Fibroblast of lung (primary cell): ENCODE data around the gene DIPK1B. TPM values are rescaled to one million over a fixed set of nuclear protein-coding genes. Genes with fewer than 3 reads are reported as not detected.

Source experiments
- DNase-seq, 2 donors: peaks; one replicate each; pipeline versions ENCODE4 v3.0.0 to v3.0.0-alpha.2; 2010; ENCODE audit warnings: low read depth in 2 of 2
- H2AFZ ChIP-seq: 2 replicates; pipeline ENCODE4 v1.5.1; 2012; ENCODE audit warnings: low read length, control low read depth, inconsistent platforms
- H3K27ac ChIP-seq: 2 replicates; pipeline ENCODE4 v1.5.1; 2011; ENCODE audit warnings: low read length, control low read depth; ENCODE audit not compliant: insufficient read depth
- H3K27me3 ChIP-seq: 2 replicates; pipeline ENCODE4 v1.5.1; 2011; ENCODE audit warnings: mild to moderate bottlenecking, low read length; ENCODE audit not compliant: control insufficient read depth, insufficient read depth
- H3K36me3 ChIP-seq: 2 replicates; pipeline ENCODE4 v1.5.1; 2011; ENCODE audit warnings: low read length; ENCODE audit not compliant: control insufficient read depth, insufficient read depth
- H3K4me1 ChIP-seq: 2 replicates; pipeline ENCODE4 v1.5.1; 2011; ENCODE audit warnings: low read length; ENCODE audit not compliant: control insufficient read depth, insufficient read depth; ENCODE audit errors: extremely low read depth
- H3K4me2 ChIP-seq: 2 replicates; pipeline ENCODE4 v1.5.1; 2011; ENCODE audit warnings: low read length, control low read depth; ENCODE audit not compliant: insufficient read depth; ENCODE audit errors: extremely low read depth
- H3K4me3 ChIP-seq, 4 experiments: fragments of 200-600 bp in 1 of 4; sonication (generic) in 1 of 4; replicated peaks in 1 of 4; 2 replicates each; pipeline ENCODE4 v1.5.1; 2011 to 2016; ENCODE audit warnings: low read length in 4 of 4, low read depth in 3 of 4, mild to moderate bottlenecking in 3 of 4, control low read depth in 2 of 4, inconsistent platforms in 1 of 4, mixed read lengths in 1 of 4; ENCODE audit not compliant: insufficient read depth in 1 of 4; ENCODE audit errors: control extremely low read depth in 1 of 4
- H3K79me2 ChIP-seq: 2 replicates; pipeline ENCODE4 v1.5.1; 2012; ENCODE audit warnings: mild to moderate bottlenecking, low read length, inconsistent platforms; ENCODE audit not compliant: control insufficient read depth, insufficient read depth
- H3K9ac ChIP-seq: 2 replicates; pipeline ENCODE4 v1.5.1; 2011; ENCODE audit warnings: mild to moderate bottlenecking, low read length, control low read depth; ENCODE audit not compliant: insufficient read depth
- H3K9me3 ChIP-seq: 2 replicates; pipeline ENCODE4 v1.5.1; 2012; ENCODE audit warnings: low read depth, low read length; ENCODE audit not compliant: control insufficient read depth, insufficient read depth
- H4K20me1 ChIP-seq: 2 replicates; pipeline ENCODE4 v1.5.1; 2011; ENCODE audit warnings: low read length; ENCODE audit not compliant: control insufficient read depth, insufficient read depth; ENCODE audit errors: extremely low read depth
- CTCF ChIP-seq, 2 donors: IDR thresholded peaks in 1 of 2; conservative IDR thresholded peaks in 1 of 2; 1 replicate in 1 of 2; 2 replicates in 1 of 2; pipeline ENCODE4 v1.5.1; 2011 to 2012; ENCODE audit warnings: low read length in 2 of 2, control low read depth in 1 of 2, inconsistent platforms in 1 of 2, low read depth in 1 of 2, mild to moderate bottlenecking in 1 of 2
- EZH2 ChIP-seq: IDR thresholded peaks from 2 replicates; pipeline ENCODE4 v1.5.1; 2012; ENCODE audit warnings: low read length, control low read depth, mild to moderate bottlenecking; ENCODE audit errors: missing control alignments
- polyA plus RNA-seq, 2 donors: library from polyadenylated mRNA; depleted of rRNA in 1 of 2; stranded (reverse) in 1 of 2; unstranded in 1 of 2; fragments of >200 nt; gene quantifications; 2 replicates each; pipeline ENCODE4 v1.2.1, GENCODE V29; 2011 to 2012; ENCODE audit warnings: missing spikeins in 1 of 2
- total RNA-seq: library from RNA; depleted of rRNA; stranded (reverse); fragments of >200 nt; gene quantifications from 2 replicates; pipeline ENCODE4 v1.2.1, GENCODE V29; 2014

DIPK1B gene
- total and polyA plus RNA-seq, 2 donors (not counting 1 experiment from before 2014, with no cell fraction given): 0.16 to 0.33 TPM

GRCh38 chr9:136735812-136736480 is 23.6 kb downstream of the DIPK1B start:
- Histone ChIP-seq H3K4me3 (no peak overlapping the region), H3K27ac (no peak overlapping the region), H4K20me1 (no peaks in the 10 kb centered on the region), H3K36me3 (no peaks in the 10 kb centered on the region), H3K9me3 (no peaks in the 10 kb centered on the region), H3K4me1 (no peaks in the 10 kb centered on the region), H3K9ac (no peak overlapping the region), H3K27me3 (peaks cover 6% of the 10 kb centered on the region), H3K4me2 (no peak overlapping the region), H3K79me2 (no peaks in the 10 kb centered on the region), H2AFZ (no peak overlapping the region)
- TF ChIP-seq EZH2 (no peak), CTCF (conservative IDR thresholded peaks at IDR 0.05 in 1 of 2, IDR thresholded peaks at IDR 0.05 in 1 of 2; ENCODE audit: low read depth in 1 of 2, low read length in 2 of 2) (no peak)
- no peak for DNase-seq

GRCh38 chr9:136738960-136739359 is 26.6 kb downstream of the DIPK1B start:
- no peaks in the 10 kb centered on the region for H3K9me3 ChIP-seq
- no peaks in the 10 kb centered on the region for H3K4me1 ChIP-seq
- no peaks in the 10 kb centered on the region for H4K20me1 ChIP-seq
- no peak overlapping the region for H2AFZ ChIP-seq
- no peaks in the 10 kb centered on the region for H3K79me2 ChIP-seq
- DNase-seq: no peak
- H3K4me3 ChIP-seq: no peak overlapping the region
- H3K9ac ChIP-seq: no peak overlapping the region
- no peak overlapping the region for H3K27ac ChIP-seq
- H3K27me3 ChIP-seq: peaks cover 26% of the 10 kb centered on the region
- no peak overlapping the region for H3K4me2 ChIP-seq
- no peaks in the 10 kb centered on the region for H3K36me3 ChIP-seq
- no peak for TF ChIP-seq EZH2
- TF ChIP-seq CTCF (conservative IDR thresholded peaks at IDR 0.05 in 1 of 2, IDR thresholded peaks at IDR 0.05 in 1 of 2; ENCODE audit: low read depth in 1 of 2, low read length in 2 of 2): no peak

- Histone ChIP-seq H3K4me2 (no peak overlapping the region), H3K9me3 (no peaks in the 10 kb centered on the region), H3K79me2 (no peaks in the 10 kb centered on the region), H3K27me3 (peaks cover 26% of the 10 kb centered on the region), H3K9ac (no peak overlapping the region), H3K36me3 (no peaks in the 10 kb centered on the region), H3K4me1 (no peaks in the 10 kb centered on the region), H2AFZ (no peak overlapping the region), H3K4me3 (no peak overlapping the region), H4K20me1 (no peaks in the 10 kb centered on the region), H3K27ac (no peak overlapping the region)
- DNase-seq: no peak
- TF ChIP-seq EZH2 (no peak), CTCF (conservative IDR thresholded peaks at IDR 0.05 in 1 of 2, IDR thresholded peaks at IDR 0.05 in 1 of 2; ENCODE audit: low read depth in 1 of 2, low read length in 2 of 2) (no peak)
Measured at GRCh38 chr9:136739509-136739908, 27.1 kb downstream of the DIPK1B start.
